Measurements from ENCODE around the gene ZNF317.

- TF ChIP-seq EZH2 (IDR thresholded peaks at IDR 0.05): no peak
- no peak for TF ChIP-seq CTCF (IDR thresholded peaks at IDR 0.05)
These were observed 9.2 kb upstream of the ZNF317 start for GRCh38 chr19:9130965-9131364.

All from neural progenitor cell (in vitro differentiated cells).